Stimulated activated CD8-positive, alpha-beta memory T cell treated with anti-CD3 and anti-CD28 coated beads, Interleukin-4, amount 100 ng/mL, for 1 hour (primary cell): Measurements from ENCODE around the gene TMEM258.
A peak's percentile ranks its signal among the peaks of the same experiment; 100 is the strongest.

Experiments
- DNase-seq, 2 donors: peaks; one replicate each; pipeline ENCODE4 v3.0.0-alpha.2; 2020; ENCODE audit warnings: low read depth in 2 of 2, low spot score in 1 of 2

TMEM258 gene

GRCh38 chr11:61762223-61762615 lies 30.2 kb downstream of the TMEM258 start:
- DNase-seq: no peak

DNA sequence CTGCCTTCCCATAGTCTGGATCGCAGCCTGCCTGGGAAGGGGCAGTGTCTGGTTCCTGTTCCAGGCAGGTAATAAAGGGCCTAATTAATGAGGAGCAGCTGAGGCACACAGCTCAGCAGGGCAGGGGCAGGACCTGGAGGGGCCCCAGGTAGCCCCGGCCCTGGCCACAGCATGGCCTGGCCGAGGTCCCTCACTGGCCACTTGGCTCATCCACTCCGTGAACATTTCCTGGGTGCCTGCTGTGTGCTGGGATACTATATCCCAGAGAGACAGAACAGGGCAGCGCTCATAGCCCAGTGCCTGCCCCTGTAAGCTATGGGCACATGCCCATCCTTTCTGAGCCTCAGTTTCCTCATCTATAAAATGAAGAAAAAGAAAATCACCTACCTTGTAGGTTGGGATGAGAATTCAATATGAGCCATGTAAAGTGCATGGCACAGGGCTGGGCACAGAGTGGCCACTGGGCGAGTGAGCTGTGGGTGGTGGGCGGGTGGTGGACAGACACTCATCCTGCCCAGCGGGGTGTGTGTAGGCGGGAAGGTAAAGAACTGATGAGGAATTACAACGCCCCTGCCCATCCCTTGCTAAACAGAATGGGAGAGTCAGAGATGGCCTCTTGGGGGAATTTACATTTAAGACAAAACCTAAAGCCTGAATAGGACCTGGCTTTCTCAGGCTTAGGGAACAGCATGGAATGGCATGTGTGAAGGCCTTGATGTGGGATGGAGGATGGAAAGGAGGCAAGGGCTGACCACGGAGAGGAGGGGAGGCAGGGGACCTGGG lies 30.8 kb downstream of the TMEM258 start:
- no peak for DNase-seq

DNA sequence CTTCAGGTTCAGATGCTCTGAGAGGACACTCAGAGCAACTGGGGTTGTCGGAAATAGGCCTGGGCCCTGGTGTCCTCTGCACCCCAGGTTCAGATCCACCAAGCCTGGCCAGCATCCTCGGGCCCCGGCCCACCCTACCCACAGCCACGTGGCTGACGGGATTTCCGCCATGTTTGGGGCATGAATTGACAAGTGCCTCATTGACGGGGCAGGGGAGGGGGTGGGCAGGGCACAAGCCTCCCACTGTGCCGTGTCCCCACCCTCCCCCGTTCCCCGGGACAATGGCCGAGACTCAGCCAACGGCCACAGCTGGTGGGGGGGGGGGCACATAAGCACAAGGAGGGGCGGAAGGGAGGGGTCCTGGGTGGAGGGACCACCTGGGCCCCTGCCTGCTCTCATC lies 31.5 kb downstream of the TMEM258 start:
- DNase-seq: no peak

DNA sequence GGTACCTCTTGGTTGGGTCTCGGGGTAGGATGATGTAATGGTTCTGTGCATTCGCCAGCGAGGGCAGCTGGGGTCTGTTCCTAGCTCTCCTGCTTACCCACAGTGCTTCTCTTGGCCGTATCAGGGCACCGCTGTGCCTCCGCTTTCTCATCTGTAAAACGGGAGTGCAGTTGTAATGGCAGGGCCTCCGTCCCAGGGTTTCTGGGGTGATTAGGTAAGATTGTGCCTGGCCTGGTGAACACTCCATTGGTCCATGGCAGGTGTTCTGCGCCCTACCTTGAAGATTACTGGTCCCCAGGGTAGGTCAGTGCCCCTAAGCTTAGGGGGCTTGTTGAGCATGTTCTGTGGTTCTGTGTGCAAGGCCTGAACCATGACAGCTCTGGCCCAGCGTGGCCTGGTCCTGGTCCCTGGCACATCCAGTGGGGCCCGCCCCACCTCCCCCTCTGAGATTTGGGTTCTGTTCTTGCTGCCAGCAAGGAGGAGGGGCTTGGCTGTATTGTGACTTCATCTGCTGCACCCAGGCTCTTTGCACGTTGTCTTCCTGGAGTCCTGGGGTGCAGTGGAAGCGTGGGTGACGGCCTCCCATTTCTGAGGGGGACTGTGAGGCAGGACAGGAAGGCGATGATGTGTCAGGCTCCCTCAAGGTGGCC lies 35.1 kb downstream of the TMEM258 start:
- no peak for DNase-seq

DNA sequence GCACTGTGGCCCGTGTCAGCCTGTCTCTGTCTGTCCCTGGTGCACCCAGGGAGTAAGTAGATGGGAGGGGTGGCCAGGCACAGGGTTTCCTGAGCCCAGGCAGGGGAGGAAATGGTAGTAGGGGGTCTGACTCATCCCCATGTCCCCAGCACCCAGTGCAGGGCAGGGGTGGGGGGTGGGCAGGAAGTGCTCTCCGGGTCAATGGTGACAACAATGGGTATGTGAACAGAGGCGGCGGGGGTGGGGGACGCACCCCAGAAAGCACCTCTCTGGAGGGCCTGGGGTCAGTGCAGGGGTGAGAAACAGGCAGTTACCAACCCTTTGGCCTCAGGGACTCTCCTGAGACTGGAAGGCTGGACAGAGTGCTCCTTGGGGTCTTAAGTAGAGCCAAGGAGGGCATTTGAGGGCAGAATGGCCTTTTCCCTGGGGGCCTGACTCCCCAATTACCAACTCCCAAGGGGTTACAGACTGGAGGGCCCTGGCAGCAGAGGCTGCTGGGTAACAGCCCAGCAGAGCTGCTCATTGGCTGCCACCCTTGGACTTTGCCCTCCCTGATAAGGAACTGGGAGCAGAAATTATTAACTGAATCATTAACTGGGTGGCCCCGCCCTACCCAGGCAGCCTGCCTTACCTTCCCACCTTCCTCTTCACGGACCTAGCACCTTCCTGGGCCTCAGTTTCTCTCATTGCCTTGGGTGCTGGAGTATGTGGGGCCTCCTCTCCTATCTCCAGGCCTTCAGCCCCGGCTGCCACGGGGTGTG lies 35.8 kb downstream of the TMEM258 start:
- peak in 1 of 2 donors; percentile 25 for DNase-seq

- DNase-seq: no peak
Measured at GRCh38 chr11:61756147-61756451, 36.3 kb downstream of the TMEM258 start.

DNA sequence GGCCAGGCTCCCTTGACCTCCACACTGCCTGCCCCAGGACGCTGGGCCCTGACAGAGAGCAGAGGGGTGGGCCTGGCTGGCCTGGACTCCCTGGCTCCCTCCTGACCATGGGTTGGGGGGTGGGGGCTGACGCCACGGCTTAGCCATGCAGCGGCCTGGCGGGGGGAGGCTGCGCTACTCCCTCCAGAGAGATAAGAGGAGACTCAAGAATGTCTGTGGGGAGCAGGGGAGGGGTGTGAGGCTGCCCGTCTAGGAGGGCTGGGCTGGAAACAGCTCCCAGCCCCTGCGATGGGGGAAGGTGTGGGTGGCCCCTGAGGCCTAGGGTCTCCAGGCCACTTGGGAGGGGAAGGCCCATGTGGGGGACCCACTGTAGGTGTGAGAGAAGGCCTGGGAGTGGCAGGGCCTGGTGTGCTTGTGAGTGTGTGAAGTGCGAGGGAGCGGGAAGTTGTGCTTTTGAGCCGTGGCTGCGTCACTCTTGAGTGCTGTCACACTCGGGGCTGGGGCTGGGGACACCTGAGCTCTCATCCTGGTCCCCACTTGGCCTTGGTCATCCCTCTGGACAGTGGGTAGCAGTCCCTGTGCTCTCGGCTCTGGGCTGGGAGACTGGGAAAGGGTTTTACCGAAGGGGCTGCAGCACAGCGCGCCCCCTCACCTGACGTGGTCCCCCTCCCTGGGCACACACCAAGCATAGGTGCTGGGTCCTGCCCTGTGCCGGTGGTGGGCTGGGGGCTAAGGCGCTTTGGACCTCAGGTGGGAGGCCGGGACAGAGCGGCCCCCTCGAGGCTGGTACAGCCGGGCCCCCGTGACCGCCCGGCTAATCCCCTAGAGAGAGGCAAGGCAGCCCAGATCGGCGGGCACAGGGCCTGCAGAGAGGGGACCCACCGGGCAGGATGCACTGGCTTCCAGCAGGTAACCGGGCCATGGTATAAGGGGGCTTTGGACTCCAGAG lies 37.6 kb downstream of the TMEM258 start:
- DNase-seq: no peak

DNA sequence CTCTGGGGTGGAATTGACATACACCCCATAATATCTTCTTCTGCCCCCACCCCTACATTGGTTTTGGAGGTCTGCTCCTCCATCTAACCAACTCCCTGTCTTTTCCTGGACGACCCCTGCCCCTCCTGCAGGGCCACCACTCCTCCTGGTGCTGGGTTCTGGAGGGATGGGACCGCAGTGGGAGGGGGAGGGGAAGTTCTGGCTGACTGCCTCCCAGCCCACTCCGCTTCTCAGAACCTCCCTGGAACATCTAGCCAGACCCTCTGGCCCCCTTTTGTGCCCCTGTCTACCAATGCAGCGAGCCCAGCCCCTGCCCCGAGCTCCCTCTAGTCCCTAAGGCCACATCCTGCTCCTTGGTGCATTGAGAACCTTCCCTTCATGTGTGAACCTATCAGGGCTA lies 38.7 kb downstream of the TMEM258 start:
- DNase-seq: no peak

DNA sequence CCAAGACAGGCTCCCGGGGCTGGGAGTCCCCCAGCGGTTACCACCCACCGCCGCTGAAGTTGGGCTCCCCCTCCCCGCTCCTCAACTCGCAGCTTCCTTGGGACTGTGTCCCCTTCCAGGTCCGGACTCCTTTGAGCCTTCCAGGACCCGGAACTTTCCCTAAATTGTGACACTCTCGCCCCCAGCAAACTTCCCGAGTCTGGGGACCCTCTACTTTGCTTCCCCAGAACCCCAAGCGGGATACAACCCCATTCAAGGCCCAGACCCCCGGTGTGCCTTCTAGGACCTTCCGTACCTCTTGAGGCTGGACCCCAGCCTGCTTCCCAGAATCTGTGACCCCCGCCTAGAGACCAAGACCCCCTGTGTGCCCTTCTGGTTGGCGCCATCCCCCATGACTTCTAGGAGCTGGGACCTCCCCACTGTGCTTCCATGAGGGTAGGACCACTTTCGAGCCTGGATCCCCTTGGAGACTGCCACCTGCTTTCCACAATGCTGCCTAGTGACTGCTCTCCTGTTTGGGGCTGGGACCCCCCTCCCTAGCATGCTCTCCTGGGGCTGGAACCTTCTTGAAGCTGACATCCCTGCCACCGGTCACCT lies 39.4 kb downstream of the TMEM258 start:
- DNase-seq: no peak

- DNase-seq: peak in 1 of 2 donors; percentile 25
Measured at GRCh38 chr11:61752117-61752924, 40.1 kb downstream of the TMEM258 start, which contains the start of gene MYRF. Gene MYRF (plus strand): TSS chr11:61752636. CDS start chr11:61752745, 109 bp downstream.

- no peak for DNase-seq
Measured at GRCh38 chr11:61751384-61751783, 41.0 kb downstream of the TMEM258 start.

- DNase-seq: no peak
Measured at GRCh38 chr11:61750631-61751273, 41.6 kb downstream of the TMEM258 start.

DNA sequence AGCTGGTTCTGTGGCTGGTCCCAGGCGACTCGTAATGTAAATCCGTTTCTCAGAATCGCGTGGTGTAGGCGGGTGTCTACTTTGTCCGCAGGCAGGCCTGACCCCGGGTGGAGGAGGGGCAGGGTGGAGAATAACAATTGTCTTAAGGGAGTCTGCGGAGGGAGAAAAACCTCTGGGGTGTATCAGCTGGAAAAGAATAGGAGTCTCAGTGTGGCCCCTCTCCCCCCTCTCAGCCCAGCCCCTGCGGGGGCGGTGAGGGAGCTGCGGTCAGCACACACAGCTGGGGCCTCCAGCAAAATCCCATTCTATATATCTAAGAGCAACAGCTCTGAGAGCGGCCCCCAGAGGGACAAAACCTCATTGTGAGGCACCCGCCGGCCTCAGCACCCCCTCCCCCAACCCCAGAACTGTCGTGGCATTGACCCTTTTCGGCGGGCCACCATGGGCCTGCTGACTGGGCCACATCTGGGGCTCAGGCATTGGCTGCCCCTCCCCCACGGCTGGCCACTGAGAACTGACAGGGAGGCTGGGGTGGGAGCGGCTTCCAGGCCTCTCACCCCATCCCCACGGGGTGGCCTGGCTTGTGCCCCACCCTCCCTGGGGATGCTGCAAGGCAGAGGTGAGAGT lies 42.7 kb downstream of the TMEM258 start:
- DNase-seq: no peak

- no peak for DNase-seq
Measured at GRCh38 chr11:61747967-61748285, 44.5 kb downstream of the TMEM258 start.

- no peak for DNase-seq
Measured at GRCh38 chr11:61747192-61747966, 45.0 kb downstream of the TMEM258 start.

GRCh38 chr11:61746442-61747191 lies 45.8 kb downstream of the TMEM258 start:
- DNase-seq: no peak

GRCh38 chr11:61745781-61746441 lies 46.5 kb downstream of the TMEM258 start:
- no peak for DNase-seq
